Measurements from ENCODE around the gene NCBP3.
"Not testable (repeated sequence)": the region's sequence is repeated elsewhere in the genome, so short reads cannot be mapped to it uniquely, and the experiment has no call there.

DNA sequence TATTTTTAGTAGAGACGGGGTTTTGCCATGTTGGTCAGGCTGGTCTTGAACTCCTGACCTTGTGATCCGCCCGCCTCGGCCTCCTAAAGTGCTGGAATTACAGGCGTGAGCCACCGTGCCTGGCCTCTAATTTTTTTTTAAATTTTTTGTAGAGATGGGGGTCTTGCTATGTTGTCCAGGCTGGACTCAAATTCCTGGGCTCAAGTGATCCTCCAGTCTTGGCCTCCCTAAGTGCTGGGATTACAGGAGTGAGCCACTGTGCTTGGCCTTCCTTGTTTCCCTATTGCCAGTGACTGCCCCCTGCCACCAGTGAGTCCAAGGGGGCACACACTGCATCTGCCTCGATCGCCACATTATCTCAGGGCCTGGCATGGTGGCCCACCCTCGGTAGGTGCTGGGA, 51.9 kb downstream of the NCBP3 start:
- TF ChIP-seq, protein P1, sequence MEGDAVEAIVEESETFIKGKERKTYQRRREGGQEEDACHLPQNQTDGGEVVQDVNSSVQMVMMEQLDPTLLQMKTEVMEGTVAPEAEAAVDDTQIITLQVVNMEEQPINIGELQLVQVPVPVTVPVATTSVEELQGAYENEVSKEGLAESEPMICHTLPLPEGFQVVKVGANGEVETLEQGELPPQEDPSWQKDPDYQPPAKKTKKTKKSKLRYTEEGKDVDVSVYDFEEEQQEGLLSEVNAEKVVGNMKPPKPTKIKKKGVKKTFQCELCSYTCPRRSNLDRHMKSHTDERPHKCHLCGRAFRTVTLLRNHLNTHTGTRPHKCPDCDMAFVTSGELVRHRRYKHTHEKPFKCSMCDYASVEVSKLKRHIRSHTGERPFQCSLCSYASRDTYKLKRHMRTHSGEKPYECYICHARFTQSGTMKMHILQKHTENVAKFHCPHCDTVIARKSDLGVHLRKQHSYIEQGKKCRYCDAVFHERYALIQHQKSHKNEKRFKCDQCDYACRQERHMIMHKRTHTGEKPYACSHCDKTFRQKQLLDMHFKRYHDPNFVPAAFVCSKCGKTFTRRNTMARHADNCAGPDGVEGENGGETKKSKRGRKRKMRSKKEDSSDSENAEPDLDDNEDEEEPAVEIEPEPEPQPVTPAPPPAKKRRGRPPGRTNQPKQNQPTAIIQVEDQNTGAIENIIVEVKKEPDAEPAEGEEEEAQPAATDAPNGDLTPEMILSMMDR (IDR thresholded peaks at IDR 0.05; ENCODE audit: low read depth, low read length, missing input control): not testable (repeated sequence)
- TF ChIP-seq, protein P2, sequence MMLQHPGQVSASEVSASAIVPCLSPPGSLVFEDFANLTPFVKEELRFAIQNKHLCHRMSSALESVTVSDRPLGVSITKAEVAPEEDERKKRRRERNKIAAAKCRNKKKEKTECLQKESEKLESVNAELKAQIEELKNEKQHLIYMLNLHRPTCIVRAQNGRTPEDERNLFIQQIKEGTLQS (IDR thresholded peaks at IDR 0.05): not testable (repeated sequence)
- not testable (repeated sequence) for TF ChIP-seq TAF1 (conservative IDR thresholded peaks at IDR 0.05)
